GM18951 (cell line): Measurements from ENCODE around the gene ZSWIM2.
"Not testable (repeated sequence)": the region's sequence is repeated elsewhere in the genome, so short reads cannot be mapped to it uniquely, and the experiment has no call there.

ENCODE experiments used
- POLR2A ChIP-seq: IDR thresholded peaks from 4 replicates; pipeline ENCODE4 v1.6.1; 2011; ENCODE audit warnings: mild to moderate bottlenecking; ENCODE audit not compliant: insufficient read length, insufficient read depth; ENCODE audit errors: extremely low read depth
- in situ Hi-C: fragments of 300-500 bp; cut with MboI; formaldehyde crosslinking; loops from one replicate; pipeline ENCODE4 v1.12.0; 2022; ENCODE audit warnings: low sequenced_read_pairs, mixed read lengths, inconsistent platforms; ENCODE audit not compliant: unreplicated experiment

Gene ZSWIM2

GRCh38 chr2:186822323-186822722, 26.6 kb downstream of the ZSWIM2 start:
- in situ Hi-C loops = no loop called here

GRCh38 chr2:186820303-186820702, 28.7 kb downstream of the ZSWIM2 start:
- in situ Hi-C loops = no loop called here
- TF ChIP-seq POLR2A = no peak

More at GRCh38 chr2:186822323-186822722, 26.6 kb downstream of the ZSWIM2 start:
- TF ChIP-seq POLR2A = no peak

- in situ Hi-C loops = not testable (repeated sequence)
Observed at GRCh38 chr2:186811760-186812159, 37.2 kb downstream of the ZSWIM2 start.

GRCh38 chr2:186806591-186806990, 42.4 kb downstream of the ZSWIM2 start:
- TF ChIP-seq POLR2A = no peak
- in situ Hi-C loops = no loop called here

GRCh38 chr2:186798604-186799003, 50.4 kb downstream of the ZSWIM2 start:
- in situ Hi-C loops = not testable (repeated sequence)

GRCh38 chr2:186784930-186785329, 64.0 kb downstream of the ZSWIM2 start:
- no peak for TF ChIP-seq POLR2A
- in situ Hi-C loops = no loop called here

GRCh38 chr2:186783254-186783653, 65.7 kb downstream of the ZSWIM2 start:
- in situ Hi-C loops = no loop called here
- no peak for TF ChIP-seq POLR2A

GRCh38 chr2:186780701-186781316, 68.2 kb downstream of the ZSWIM2 start:
- in situ Hi-C loops = no loop called here
- TF ChIP-seq POLR2A = no peak
